ENCODE measurements around the gene ARHGEF4.

DNA sequence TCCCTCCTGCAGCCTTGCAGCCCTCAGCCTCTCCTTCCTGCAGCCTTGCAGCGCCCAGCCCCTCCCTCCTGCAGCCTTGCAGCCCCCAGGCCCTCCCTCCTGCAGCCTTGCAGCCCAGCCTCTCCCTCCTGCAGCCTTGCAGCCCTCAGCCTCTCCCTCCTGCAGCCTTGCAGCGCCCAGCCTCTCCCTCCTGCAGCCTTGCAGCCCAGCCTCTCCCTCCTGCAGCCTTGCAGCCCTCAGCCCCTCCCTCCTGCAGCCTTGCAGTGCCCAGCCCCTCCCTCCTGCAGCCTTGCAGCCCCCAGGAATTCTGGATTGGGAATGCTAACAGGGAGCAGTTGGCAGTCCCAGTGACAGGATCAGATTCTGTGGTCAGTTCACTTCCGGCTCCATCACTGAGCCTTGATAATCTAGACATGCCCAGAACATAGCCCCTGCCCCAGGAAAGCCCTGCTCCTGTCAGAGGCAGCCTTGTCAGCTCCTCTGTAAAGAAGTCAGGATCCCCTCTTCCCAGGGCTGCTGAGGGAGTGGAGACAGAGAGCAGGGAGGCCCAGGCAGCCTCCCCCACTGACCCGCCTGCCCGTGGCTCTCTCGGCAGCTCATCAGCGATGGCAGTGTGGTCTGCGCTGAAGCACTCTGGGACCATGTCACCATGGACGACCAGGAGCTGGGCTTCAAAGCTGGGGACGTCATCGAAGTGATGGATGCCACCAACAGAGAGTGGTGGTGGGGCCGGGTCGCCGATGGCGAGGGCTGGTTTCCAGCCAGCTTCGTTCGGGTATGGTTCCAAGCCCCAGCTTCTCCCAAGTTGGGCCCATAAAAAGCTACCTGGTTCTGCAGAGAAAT lies 201.8 kb downstream of the ARHGEF4 start:
- TF ChIP-seq POLR2AphosphoS5 (IDR thresholded peaks at IDR 0.05; ENCODE audit: borderline replicate concordance, low read depth, low read length) (no peak), EZH2 (IDR thresholded peaks at IDR 0.05) (no peak)

Data from SK-N-MC (cell line).